ENCODE results near the gene IL17RE. TPM values are rescaled to one million over a fixed set of nuclear protein-coding genes. Genes with fewer than 3 reads are reported as not detected.
A peak's percentile ranks its signal among the peaks of the same experiment; 100 is the strongest.

IL17RE gene
- total and polyA plus RNA-seq, 2 of the 13 experiments (the other 11 are each of a cell fraction or from before 2014, with no cell fraction given): 14.5 to 24.1 TPM

- TF ChIP-seq PRDM4 (CRISPR knock-in tag; IDR thresholded peaks at IDR 0.05; ENCODE audit: borderline replicate concordance) (no peak), GATAD2A (CRISPR knock-in tag; IDR thresholded peaks at IDR 0.05) (peak; percentile 43; the same call in 1 of the 2 replicates), CSRNP1 (CRISPR knock-in tag; IDR thresholded peaks at IDR 0.05) (peak; percentile 60; the same call in 1 of the 2 replicates), NR2C2 (CRISPR knock-in tag; IDR thresholded peaks at IDR 0.05; ENCODE audit: borderline replicate concordance) (peak; percentile 86), ZBTB34 (CRISPR knock-in tag; IDR thresholded peaks at IDR 0.05) (0 out of 2 replicates have a peak, but pooled peaks have one; percentile 28), GRHL1 (CRISPR knock-in tag; conservative IDR thresholded peaks at IDR 0.05) (no peak), TERF1 (CRISPR knock-in tag; IDR thresholded peaks at IDR 0.05) (no peak), MXD4 (CRISPR knock-in tag; IDR thresholded peaks at IDR 0.05) (peak; percentile 73; the same call in 1 of the 2 replicates), MTF2 (CRISPR knock-in tag; IDR thresholded peaks at IDR 0.05; ENCODE audit: borderline replicate concordance) (peak; percentile 50; the same call in 1 of the 2 replicates), KLF15 (CRISPR knock-in tag; IDR thresholded peaks at IDR 0.05; ENCODE audit: borderline replicate concordance) (0 out of 2 replicates have a peak, but pooled peaks have one; percentile 46), ZNF235 (CRISPR knock-in tag; IDR thresholded peaks at IDR 0.05; ENCODE audit: borderline replicate concordance) (0 out of 2 replicates have a peak, but pooled peaks have one; percentile 55), MAX (IDR thresholded peaks at IDR 0.05) (peak; percentile 87), ZBTB3 (CRISPR knock-in tag; IDR thresholded peaks at IDR 0.05; ENCODE audit: borderline replicate concordance, low read depth) (0 out of 2 replicates have a peak, but pooled peaks have one; percentile 43), NFE2L2 (IDR thresholded peaks at IDR 0.05; ENCODE audit: low read length) (no peak), THAP7 (CRISPR knock-in tag; IDR thresholded peaks at IDR 0.05) (peak; percentile 50; the same call in 1 of the 2 replicates), ZNF562 (CRISPR knock-in tag; IDR thresholded peaks at IDR 0.05; ENCODE audit: borderline replicate concordance) (no peak), POLR2AphosphoS2 (IDR thresholded peaks at IDR 0.05; ENCODE audit: low read depth, low read length) (no peak), SIX4 (CRISPR knock-in tag; IDR thresholded peaks at IDR 0.05) (peak; percentile 19; the same call in 1 of the 2 replicates)
These were observed 12.2 kb upstream of the IL17RE start, which contains the start of gene JAGN1 (continued) for GRCh38 chr3:9890249-9891071.

Data from HepG2 (cell line).